Smooth muscle cell (in vitro differentiated cells): ENCODE results near the gene TCF15. TPM values are rescaled to one million over a fixed set of nuclear protein-coding genes. Genes with fewer than 3 reads are reported as not detected.

Source experiments
- DNase-seq: peaks from one replicate; lab custom pipeline; 2025; ENCODE audit not compliant: unreplicated experiment; lab: John Stamatoyannopoulos, UW
- H2AFZ ChIP-seq: fragments of 200-600 bp; sonication (generic); 2 replicates; pipeline ENCODE4 v1.6.0; 2016; ENCODE audit warnings: antibody characterized with exemption, low read depth, mild to moderate bottlenecking
- H3F3A ChIP-seq: fragments of 200-600 bp; sonication (generic); 2 replicates; pipeline ENCODE4 v1.6.0; 2017; ENCODE audit warnings: antibody characterized with exemption, low read depth
- H3K27ac ChIP-seq: fragments of 200-600 bp; sonication (generic); 2 replicates; pipeline ENCODE4 v1.5.1; 2016; ENCODE audit warnings: low read depth, mild to moderate bottlenecking
- H3K27me3 ChIP-seq: fragments of 200-600 bp; sonication (generic); 2 replicates; pipeline ENCODE4 v1.6.1; 2016; ENCODE audit warnings: low read depth, mild to moderate bottlenecking
- H3K36me3 ChIP-seq: fragments of 200-600 bp; sonication (generic); 2 replicates; pipeline ENCODE4 v1.5.1; 2016; ENCODE audit warnings: low read depth
- H3K4me1 ChIP-seq: fragments of 200-600 bp; sonication (generic); 2 replicates; pipeline ENCODE4 v1.5.1; 2016; ENCODE audit warnings: low read depth
- H3K4me2 ChIP-seq: fragments of 200-600 bp; sonication (generic); 2 replicates; pipeline ENCODE4 v1.6.0; 2016; ENCODE audit warnings: mild to moderate bottlenecking
- H3K4me3 ChIP-seq: fragments of 200-600 bp; sonication (generic); 2 replicates; pipeline ENCODE4 v1.5.1; 2016; ENCODE audit warnings: mild to moderate bottlenecking
- H3K79me2 ChIP-seq: fragments of 200-600 bp; sonication (generic); 2 replicates; pipeline ENCODE4 v1.6.0; 2016; ENCODE audit warnings: low read depth, mild to moderate bottlenecking
- H3K9ac ChIP-seq: fragments of 200-600 bp; sonication (generic); 2 replicates; pipeline ENCODE4 v1.6.0; 2016; ENCODE audit warnings: low read depth
- H3K9me3 ChIP-seq: fragments of 200-600 bp; sonication (generic); replicated peaks from 2 replicates; pipeline ENCODE4 v1.5.1; 2016; ENCODE audit warnings: low read depth
- H4K20me1 ChIP-seq: fragments of 200-600 bp; sonication (generic); 2 replicates; pipeline ENCODE4 v1.6.0; 2016; ENCODE audit warnings: low read depth
- WGBS: methylation state at CpG from one replicate; pipeline ENCODE4 v1.1.7; 2016; ENCODE audit warnings: low lambda C conversion rate; 5-methylcytosine and 5-hydroxymethylcytosine counted together
- polyA plus RNA-seq: library from polyadenylated mRNA; unstranded; fragments of >200 nt; fragmentation: Nextera tagmentation; extraction: Ambion mirVana; gene quantifications from 2 replicates; pipeline ENCODE4 v1.2.1, GENCODE V29; 2016
- total RNA-seq: library from RNA; depleted of rRNA; stranded (reverse); fragments of >200 nt; gene quantifications from 2 replicates; pipeline ENCODE4 v1.2.3, GENCODE V29; 2014
- TF ChIP-seq, protein P1 (sequence below): fragments of 200-600 bp; sonication (generic); IDR thresholded peaks from 2 replicates; pipeline ENCODE4 v1.5.1; 2017; ENCODE audit warnings: borderline replicate concordance, mild to moderate bottlenecking, antibody characterized with exemption; ENCODE audit not compliant: insufficient read depth, poor library complexity, severe bottlenecking

TCF15 gene
- total and polyA plus RNA-seq, 2 experiments from 2014 or later = not detected

DNA sequence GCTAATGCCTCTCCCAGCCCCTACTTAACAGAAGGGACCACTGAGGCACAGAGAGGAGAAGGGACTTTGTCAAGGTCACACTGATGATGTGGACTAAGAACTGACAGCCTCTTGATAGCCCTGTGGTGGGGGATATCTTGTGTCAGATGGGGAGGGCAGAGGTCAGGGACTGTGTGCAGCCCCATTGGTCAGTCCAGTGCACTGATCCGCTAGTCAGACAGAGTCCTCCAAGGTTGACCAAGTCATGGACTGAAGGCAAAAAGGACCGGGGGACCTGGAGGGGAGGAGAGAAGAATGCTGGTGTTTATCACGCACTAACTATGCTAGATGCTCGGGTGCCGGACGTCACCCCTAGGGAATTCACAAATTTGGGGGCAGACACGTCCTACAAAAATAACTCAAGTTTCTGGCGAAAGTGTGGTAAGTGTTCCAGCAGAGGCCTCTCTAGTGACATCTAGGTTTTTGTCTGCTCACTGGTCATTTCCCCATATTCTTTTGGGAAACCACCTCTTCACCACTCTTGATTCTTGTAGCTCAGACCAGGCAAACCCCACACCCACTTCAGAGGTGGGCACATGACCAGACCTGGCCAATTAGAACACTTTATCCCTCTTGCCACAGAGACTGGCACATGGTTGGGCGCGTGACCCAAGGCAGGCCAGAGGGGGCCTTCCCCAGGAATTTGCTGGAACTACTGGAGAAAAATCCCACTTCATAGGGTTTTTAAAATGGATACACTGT lies 21.0 kb downstream of the TCF15 start:
- Histone ChIP-seq H3K36me3 (no peaks in the 10 kb centered on the region), H3K9me3 (no peaks in the 10 kb centered on the region), H3K27me3 (peaks cover 6% of the 10 kb centered on the region), H3K4me3 (no peak overlapping the region), H4K20me1 (no peaks in the 10 kb centered on the region), H3K4me1 (no peaks in the 10 kb centered on the region), H2AFZ (no peak overlapping the region), H3K79me2 (no peaks in the 10 kb centered on the region), H3F3A (no peaks in the 10 kb centered on the region), H3K9ac (no peak overlapping the region), H3K27ac (no peak overlapping the region), H3K4me2 (no peak overlapping the region)
- TF ChIP-seq, protein P1, sequence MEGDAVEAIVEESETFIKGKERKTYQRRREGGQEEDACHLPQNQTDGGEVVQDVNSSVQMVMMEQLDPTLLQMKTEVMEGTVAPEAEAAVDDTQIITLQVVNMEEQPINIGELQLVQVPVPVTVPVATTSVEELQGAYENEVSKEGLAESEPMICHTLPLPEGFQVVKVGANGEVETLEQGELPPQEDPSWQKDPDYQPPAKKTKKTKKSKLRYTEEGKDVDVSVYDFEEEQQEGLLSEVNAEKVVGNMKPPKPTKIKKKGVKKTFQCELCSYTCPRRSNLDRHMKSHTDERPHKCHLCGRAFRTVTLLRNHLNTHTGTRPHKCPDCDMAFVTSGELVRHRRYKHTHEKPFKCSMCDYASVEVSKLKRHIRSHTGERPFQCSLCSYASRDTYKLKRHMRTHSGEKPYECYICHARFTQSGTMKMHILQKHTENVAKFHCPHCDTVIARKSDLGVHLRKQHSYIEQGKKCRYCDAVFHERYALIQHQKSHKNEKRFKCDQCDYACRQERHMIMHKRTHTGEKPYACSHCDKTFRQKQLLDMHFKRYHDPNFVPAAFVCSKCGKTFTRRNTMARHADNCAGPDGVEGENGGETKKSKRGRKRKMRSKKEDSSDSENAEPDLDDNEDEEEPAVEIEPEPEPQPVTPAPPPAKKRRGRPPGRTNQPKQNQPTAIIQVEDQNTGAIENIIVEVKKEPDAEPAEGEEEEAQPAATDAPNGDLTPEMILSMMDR = no peak
- DNase-seq = no peak
- 88% methylated on average over 10 of the region's 10 CpGs for WGBS

DNA sequence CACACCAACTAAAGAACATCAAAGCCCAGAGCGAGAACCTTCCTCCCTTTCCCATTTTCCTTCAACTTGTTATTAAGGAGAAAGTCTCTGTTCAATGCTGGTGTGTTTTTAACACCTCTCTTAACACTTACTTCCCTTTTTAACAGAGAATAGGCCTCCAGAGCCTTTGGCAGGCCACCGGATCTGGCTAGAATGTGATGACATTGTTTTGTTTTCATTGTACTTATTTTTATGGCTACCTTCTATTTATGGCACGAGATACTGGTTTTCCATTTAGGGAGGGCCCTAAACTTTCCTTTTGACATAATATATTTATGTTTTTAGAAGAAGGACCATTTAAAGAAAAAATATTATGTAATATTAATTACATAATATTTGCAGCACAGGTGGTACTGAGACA lies 21.6 kb downstream of the TCF15 start:
- Histone ChIP-seq H3K9ac (no peak overlapping the region), H3K27me3 (peaks cover 6% of the 10 kb centered on the region), H3K4me1 (no peaks in the 10 kb centered on the region), H3K4me2 (no peak overlapping the region), H3K9me3 (no peaks in the 10 kb centered on the region), H4K20me1 (no peaks in the 10 kb centered on the region), H2AFZ (no peak overlapping the region), H3K36me3 (no peaks in the 10 kb centered on the region), H3K4me3 (no peak overlapping the region), H3K27ac (no peak overlapping the region), H3K79me2 (no peaks in the 10 kb centered on the region), H3F3A (no peaks in the 10 kb centered on the region)
- DNase-seq = no peak
- 84% methylated on average over 3 of the region's 3 CpGs for WGBS
- TF ChIP-seq, protein P1 = no peak

DNA sequence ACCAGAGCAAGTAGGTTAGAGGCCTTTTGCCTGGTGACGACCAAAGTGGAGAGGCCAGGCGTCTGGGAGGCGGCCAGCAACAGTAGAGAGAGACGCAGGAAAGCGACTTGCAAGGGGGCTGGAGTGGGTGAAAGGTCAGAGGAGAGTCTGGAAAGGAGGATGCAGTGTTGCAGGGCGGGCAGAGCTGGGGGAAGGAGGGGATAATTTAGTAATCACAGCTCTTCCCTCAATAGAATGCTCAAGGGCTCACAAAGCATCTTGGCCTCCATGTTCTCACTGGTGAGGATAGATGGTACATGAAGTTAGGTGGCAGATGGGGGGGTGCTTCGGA lies 25.2 kb downstream of the TCF15 start:
- H3K27me3 ChIP-seq = peaks cover 19% of the 10 kb centered on the region
- no peaks in the 10 kb centered on the region for H3F3A ChIP-seq
- H3K27ac ChIP-seq = no peak overlapping the region
- no peak overlapping the region for H3K4me2 ChIP-seq
- H2AFZ ChIP-seq = no peak overlapping the region
- H4K20me1 ChIP-seq = no peaks in the 10 kb centered on the region
- no peak overlapping the region for H3K4me3 ChIP-seq
- no peaks in the 10 kb centered on the region for H3K36me3 ChIP-seq
- no peaks in the 10 kb centered on the region for H3K4me1 ChIP-seq
- no peaks in the 10 kb centered on the region for H3K9me3 ChIP-seq
- 85% methylated on average over 7 of the region's 7 CpGs for WGBS
- no peaks in the 10 kb centered on the region for H3K79me2 ChIP-seq
- no peak overlapping the region for H3K9ac ChIP-seq
- DNase-seq = no peak
- TF ChIP-seq, protein P1 = no peak
